AG10803 (cell line): ENCODE data around the gene RAPGEF1.

Source experiments
- DNase-seq: peaks from one replicate; pipeline ENCODE4 v3.0.0; 2010; ENCODE audit warnings: low read depth
- H3K4me3 ChIP-seq: 2 replicates; pipeline ENCODE4 v1.5.1; 2011; ENCODE audit warnings: mild to moderate bottlenecking, low read length, control low read depth
- CTCF ChIP-seq: conservative IDR thresholded peaks from 2 replicates; pipeline ENCODE4 v1.5.1; 2011; ENCODE audit warnings: mild to moderate bottlenecking, low read length, control low read depth, inconsistent platforms

The RAPGEF1 gene

GRCh38 chr9:131704988-131705387 is 34.9 kb downstream of the RAPGEF1 start:
- no peak overlapping the region for H3K4me3 ChIP-seq
- no peak for DNase-seq

GRCh38 chr9:131704141-131704983 is 35.5 kb downstream of the RAPGEF1 start:
- no peak overlapping the region for H3K4me3 ChIP-seq
- DNase-seq = no peak
- TF ChIP-seq CTCF = no peak

More at GRCh38 chr9:131704988-131705387, 34.9 kb downstream of the RAPGEF1 start:
- TF ChIP-seq CTCF = no peak

GRCh38 chr9:131703697-131704096 is 36.2 kb downstream of the RAPGEF1 start:
- no peak for TF ChIP-seq CTCF
- no peak overlapping the region for H3K4me3 ChIP-seq
- no peak for DNase-seq

- TF ChIP-seq CTCF = no peak
- no peak overlapping the region for H3K4me3 ChIP-seq
- DNase-seq = no peak
Observed at GRCh38 chr9:131702911-131703310, 37.0 kb downstream of the RAPGEF1 start.

- no peak for DNase-seq
- no peak overlapping the region for H3K4me3 ChIP-seq
- TF ChIP-seq CTCF = no peak
Observed at GRCh38 chr9:131701789-131702337, 38.0 kb downstream of the RAPGEF1 start.

GRCh38 chr9:131701436-131701781 is 38.5 kb downstream of the RAPGEF1 start:
- no peak for DNase-seq
- TF ChIP-seq CTCF = no peak
- no peak overlapping the region for H3K4me3 ChIP-seq

GRCh38 chr9:131700765-131701435 is 39.0 kb downstream of the RAPGEF1 start:
- no peak overlapping the region for H3K4me3 ChIP-seq
- TF ChIP-seq CTCF = no peak
- DNase-seq = no peak
